Adrenal gland (tissue), 19 donors: ENCODE results near the gene ASS1. TPM values are rescaled to one million over a fixed set of nuclear protein-coding genes. Genes with fewer than 3 reads are reported as not detected.

Source experiments
- DNase-seq, 7 donors: peaks; one replicate each; pipeline ENCODE4 v3.0.0-alpha.2; 2019 to 2020
- H3K27ac ChIP-seq, 5 donors: fragments of 200-600 bp; sonication (generic) in 4 of 5; 1 replicate in 3 of 5; 2 replicates in 2 of 5; pipeline versions ENCODE4 v1.5.1 to v1.8.0; 2016 to 2020; ENCODE audit warnings: mild to moderate bottlenecking in 1 of 5
- H3K27me3 ChIP-seq: fragments of 200-600 bp; 2 replicates; pipeline ENCODE4 v1.8.0; 2021
- H3K36me3 ChIP-seq, 2 donors: fragments of 200-600 bp; replicated peaks in 1 of 2; 1 replicate in 1 of 2; 2 replicates in 1 of 2; pipeline versions ENCODE4 v1.5.1 to v1.8.0; 2018 to 2022
- H3K4me1 ChIP-seq, 2 donors: fragments of 200-600 bp; replicated peaks in 1 of 2; 1 replicate in 1 of 2; 2 replicates in 1 of 2; pipeline versions ENCODE4 v1.5.1 to v1.8.0; 2018 to 2021
- H3K4me3 ChIP-seq, 4 donors: fragments of 200-600 bp; sonication (generic) in 3 of 4; one replicate each; pipeline ENCODE4 v1.5.1; 2016 to 2018
- H3K9me3 ChIP-seq, 3 donors: fragments of 200-600 bp; sonication (generic) in 1 of 3; replicated peaks in 1 of 3; 1 replicate in 2 of 3; 2 replicates in 1 of 3; pipeline versions ENCODE4 v1.5.1 to v1.8.0; 2016 to 2021
- POLR2A ChIP-seq, 2 donors: fragments of 450-650 bp; IDR thresholded peaks; one replicate each; pipeline ENCODE4 v1.6.1; 2017; ENCODE audit warnings: antibody characterized with exemption in 2 of 2, mild to moderate bottlenecking in 2 of 2, moderate library complexity in 1 of 2
- WGBS, 4 donors: extraction: QIAGEN DNeasy Blood & Tissue Kit in 2 of 4; methylation state at CpG; one replicate each; pipeline versions ENCODE4 v1.1.5 to v1.1.7; 2013 to 2017; 5-methylcytosine and 5-hydroxymethylcytosine counted together
- intact Hi-C, 2 donors: fragments of 100-400 bp; cut with DNase I; formaldehyde crosslinking; loops; one replicate each; pipeline versions ENCODE4 v1.14.1 to v1.15.0; 2022 to 2023
- long read RNA-seq, 10 donors: library from polyadenylated mRNA in 3 of 10; unstranded in 2 of 10; stranded (forward) in 1 of 10; transcript quantifications; one replicate each; pipeline ENCODE4 v2.0.0 and lab custom pipeline, GENCODE V29; 2021 to 2026
- polyA plus RNA-seq, 3 donors: library from polyadenylated mRNA; stranded (reverse); fragments of 200-250 nt in 2 of 3; fragments of 350-450 nt in 1 of 3; fragmentation: Illumina TruSeq in 1 of 3; extraction: RNeasy Lipid Tissue Mini Kit (QIAGEN cat#74804) in 1 of 3; gene quantifications; one replicate each; pipeline ENCODE4 v1.2.3, GENCODE V29; 2013 to 2014
- total RNA-seq, 9 donors: library from RNA; depleted of rRNA in 4 of 9; stranded (reverse); fragments of >200 nt in 4 of 9; fragments of 120-200 nt in 1 of 9; fragmentation: NEBNext Ultra II Directional in 1 of 9; extraction: Animal tissue kit (Norgen Biotek cat#: 25700) in 1 of 9; gene quantifications; one replicate each; pipeline versions ENCODE4 v1.1.0 to v1.2.4, GENCODE V29; 2013 to 2023
- TF ChIP-seq, protein P1 (sequence below), 6 experiments: fragments of 450-650 bp in 4 of 6; fragments of 200-600 bp in 2 of 6; sonication (generic) in 1 of 6; IDR thresholded peaks; 1 replicate in 5 of 6; 2 replicates in 1 of 6; pipeline versions ENCODE4 v1.5.1 to v1.8.0; 2016 to 2021; ENCODE audit warnings: antibody characterized with exemption in 6 of 6, mild to moderate bottlenecking in 2 of 6, moderate library complexity in 1 of 6
- donor health status: healthy with polysubstance abuse.
- donor health status: Bipolar disorder and iron deficiency.
- donor health status: DM: yes; HTN: yes; CAD: no.
- donor health status: DM: no; HTN: no; CAD: no.
- donor health status: DM: no; HTN: no; CAD: no.
- donor health status: DM: yes; HTN: yes; CAD: no.

ASS1 gene
- total RNA-seq = 100 to 1,000 TPM in 8 of 9 donors, 10 to 100 TPM in 1; 11.3 to 357 (median 207) TPM
- 100 to 1,000 TPM; 122 to 438 (median 433) TPM for polyA plus RNA-seq
- long read RNA-seq, donor 1, partial matches to known transcripts = 0 of 2 reads
- long read RNA-seq, donor 1, other reads (novel, unspliced or antisense) = 0 of 2 reads
- long read RNA-seq, donor 2 = 0 reads
- long read RNA-seq, donor 3 = 0 reads
- long read RNA-seq, donor 4, transcript ASS1-201 (15 exons, 1,564 nt) = major isoform, 229 of 261 reads
- long read RNA-seq, donor 4, partial matches to known transcripts = 20 of 261 reads
- long read RNA-seq, donor 4, other reads (novel, unspliced or antisense) = 8 of 261 reads
- long read RNA-seq, donor 5, transcript ASS1-203 (16 exons, 1,548 nt) = minor isoform, 8 of 236 reads
- long read RNA-seq, donor 5, transcript ASS1-201 (15 exons, 1,564 nt) = major isoform, 196 of 236 reads
- long read RNA-seq, donor 5, partial matches to known transcripts = 28 of 236 reads
- long read RNA-seq, donor 5, other reads (novel, unspliced or antisense) = 4 of 236 reads
- long read RNA-seq, donor 6, transcript ASS1-201 (15 exons, 1,564 nt) = major isoform, 94 of 106 reads
- long read RNA-seq, donor 6, partial matches to known transcripts = 7 of 106 reads
- long read RNA-seq, donor 6, other reads (novel, unspliced or antisense) = 2 of 106 reads
- long read RNA-seq, donor 7, partial matches to known transcripts = 0 of 1 reads
- long read RNA-seq, donor 7, other reads (novel, unspliced or antisense) = 0 of 1 reads
- long read RNA-seq, donor 8, transcript ASS1-201 (15 exons, 1,564 nt) = major isoform, 12 of 12 reads
- long read RNA-seq, donor 8, partial matches to known transcripts = 0 of 12 reads
- long read RNA-seq, donor 8, other reads (novel, unspliced or antisense) = 0 of 12 reads
- long read RNA-seq, donor 9, partial matches to known transcripts = 0 of 3 reads
- long read RNA-seq, donor 9, other reads (novel, unspliced or antisense) = 0 of 3 reads
- long read RNA-seq, donor 10, partial matches to known transcripts = 0 of 4 reads
- long read RNA-seq, donor 10, other reads (novel, unspliced or antisense) = 0 of 4 reads

- intact Hi-C loops = no loop called here
- peaks cover 36 to 41% of the 10 kb centered on the region in 2 donors for H3K4me1 ChIP-seq
- peak; percentile 82 to 89 (median 86) for DNase-seq
- H3K27ac ChIP-seq = peak within 1 kb of the TSS; percentile 34 to 98 (median 79)
- H3K36me3 ChIP-seq = no peaks in the 10 kb centered on the region
- TF ChIP-seq, protein P1, sequence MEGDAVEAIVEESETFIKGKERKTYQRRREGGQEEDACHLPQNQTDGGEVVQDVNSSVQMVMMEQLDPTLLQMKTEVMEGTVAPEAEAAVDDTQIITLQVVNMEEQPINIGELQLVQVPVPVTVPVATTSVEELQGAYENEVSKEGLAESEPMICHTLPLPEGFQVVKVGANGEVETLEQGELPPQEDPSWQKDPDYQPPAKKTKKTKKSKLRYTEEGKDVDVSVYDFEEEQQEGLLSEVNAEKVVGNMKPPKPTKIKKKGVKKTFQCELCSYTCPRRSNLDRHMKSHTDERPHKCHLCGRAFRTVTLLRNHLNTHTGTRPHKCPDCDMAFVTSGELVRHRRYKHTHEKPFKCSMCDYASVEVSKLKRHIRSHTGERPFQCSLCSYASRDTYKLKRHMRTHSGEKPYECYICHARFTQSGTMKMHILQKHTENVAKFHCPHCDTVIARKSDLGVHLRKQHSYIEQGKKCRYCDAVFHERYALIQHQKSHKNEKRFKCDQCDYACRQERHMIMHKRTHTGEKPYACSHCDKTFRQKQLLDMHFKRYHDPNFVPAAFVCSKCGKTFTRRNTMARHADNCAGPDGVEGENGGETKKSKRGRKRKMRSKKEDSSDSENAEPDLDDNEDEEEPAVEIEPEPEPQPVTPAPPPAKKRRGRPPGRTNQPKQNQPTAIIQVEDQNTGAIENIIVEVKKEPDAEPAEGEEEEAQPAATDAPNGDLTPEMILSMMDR (IDR thresholded peaks at IDR 0.05) = no peak
- TF ChIP-seq POLR2A (IDR thresholded peaks at IDR 0.05) = peak; percentile 67 to 81
- 0 to 3% (median 1%) methylated on average over 18 to 66 of the region's 66 CpGs for WGBS, 4 donors
- peak within 1 kb of the TSS in 2 of 4 donors; percentile 51 to 73 for H3K4me3 ChIP-seq
- no peaks in the 10 kb centered on the region for H3K27me3 ChIP-seq
- H3K9me3 ChIP-seq = no peaks in the 10 kb centered on the region
Observed at GRCh38 chr9:130444565-130445221, at the start of gene ASS1. TSS of gene ASS1 (plus strand) at chr9:130444961. CDS start at chr9:130452229, 7,268 bp downstream.

- intact Hi-C loops = no loop called here
- Histone ChIP-seq H3K27ac (no peak overlapping the region), H3K4me3 (no peak overlapping the region), H3K36me3 (no peaks in the 10 kb centered on the region), H3K9me3 (no peaks in the 10 kb centered on the region), H3K27me3 (no peaks in the 10 kb centered on the region), H3K4me1 (no peaks in the 10 kb centered on the region)
- WGBS, 4 donors = 88 to 91% (median 90%) methylated on average over 1 to 26 of the region's 26 CpGs
- no peak for DNase-seq
- TF ChIP-seq, protein P1 (IDR thresholded peaks at IDR 0.05) = no peak
- no peak for TF ChIP-seq POLR2A (IDR thresholded peaks at IDR 0.05)
Observed at GRCh38 chr9:130395810-130396435, 48.8 kb upstream of the ASS1 start.

DNA sequence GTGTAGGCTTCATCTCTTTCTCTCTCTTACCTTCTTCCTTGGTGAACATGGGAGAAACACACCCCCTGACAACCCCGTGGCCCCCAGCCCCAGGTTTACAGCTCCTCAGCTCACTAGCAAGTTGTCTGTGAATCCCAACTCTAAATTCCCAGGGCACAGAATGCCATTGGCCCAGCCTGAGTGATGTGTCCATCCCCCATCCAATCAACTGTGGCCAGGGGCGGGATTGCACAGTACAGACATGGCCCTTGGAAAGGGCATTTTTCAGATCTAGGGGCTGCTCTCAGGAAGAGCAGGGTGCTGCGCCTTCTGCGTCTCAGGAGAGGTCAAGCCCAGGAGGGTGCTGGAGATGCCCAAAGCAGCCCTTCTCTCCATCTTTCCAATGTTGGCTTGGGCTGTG, 48.2 kb upstream of the ASS1 start:
- TF ChIP-seq, protein P1 (IDR thresholded peaks at IDR 0.05) = no peak
- TF ChIP-seq POLR2A (IDR thresholded peaks at IDR 0.05) = no peak
- DNase-seq = no peak
- Histone ChIP-seq H3K36me3 (no peaks in the 10 kb centered on the region), H3K9me3 (no peaks in the 10 kb centered on the region), H3K4me1 (no peaks in the 10 kb centered on the region), H3K27me3 (no peaks in the 10 kb centered on the region), H3K27ac (no peak overlapping the region), H3K4me3 (no peak overlapping the region)
- intact Hi-C loops = no loop called here
- 90 to 100% (median 95%) methylated on average over 1 to 4 of the region's 4 CpGs for WGBS, 4 donors
